Mesendoderm (in vitro differentiated cells): Measurements from ENCODE around the gene RADIL.
"Not testable (repeated sequence)": the region's sequence is repeated elsewhere in the genome, so short reads cannot be mapped to it uniquely, and the experiment has no call there.

Experiments used
- DNase-seq: peaks from one replicate; pipeline ENCODE4 v3.0.0; 2013
- H2AK5ac ChIP-seq: 2 replicates; pipeline ENCODE4 v1.6.1; 2013; ENCODE audit warnings: low read length, inconsistent platforms
- H2BK120ac ChIP-seq: 2 replicates; pipeline ENCODE4 v1.6.1; 2013; ENCODE audit warnings: low read depth, mild to moderate bottlenecking, low read length, moderate library complexity, mixed read lengths
- H2BK15ac ChIP-seq: replicated peaks from 2 replicates; pipeline ENCODE4 v1.6.1; 2013; ENCODE audit warnings: low read depth, mild to moderate bottlenecking, moderate library complexity
- H2BK5ac ChIP-seq: 2 replicates; pipeline ENCODE4 v1.6.1; 2013; ENCODE audit warnings: low read length, inconsistent platforms
- H3K18ac ChIP-seq: 2 replicates; pipeline ENCODE4 v1.6.1; 2013; ENCODE audit warnings: mild to moderate bottlenecking, low read length, mixed read lengths
- H3K23ac ChIP-seq: one replicate; pipeline ENCODE4 v1.6.1; 2013; ENCODE audit warnings: low read length
- H3K27ac ChIP-seq: 2 replicates; pipeline ENCODE4 v1.5.1; 2013; ENCODE audit warnings: low read depth, mild to moderate bottlenecking, inconsistent platforms, low read length, moderate library complexity
- H3K27me3 ChIP-seq: 2 replicates; pipeline ENCODE4 v1.6.1; 2013; ENCODE audit warnings: low read length, control low read depth, mild to moderate bottlenecking, inconsistent platforms; ENCODE audit not compliant: insufficient read depth, poor library complexity
- H3K36me3 ChIP-seq: 2 replicates; pipeline ENCODE4 v1.6.1; 2013; ENCODE audit warnings: low read length, inconsistent platforms; ENCODE audit not compliant: control insufficient read depth, insufficient read depth
- H3K4ac ChIP-seq: one replicate; pipeline ENCODE4 v1.6.1; 2013; ENCODE audit warnings: low read depth, mild to moderate bottlenecking, low read length, moderate library complexity
- H3K4me1 ChIP-seq: 2 replicates; pipeline ENCODE4 v1.6.1; 2013; ENCODE audit warnings: low read depth, low read length, inconsistent platforms; ENCODE audit not compliant: control insufficient read depth
- H3K4me2 ChIP-seq: 2 replicates; pipeline ENCODE4 v1.6.1; 2013; ENCODE audit warnings: low read length
- H3K4me3 ChIP-seq: 2 replicates; pipeline ENCODE4 v1.5.1; 2013; ENCODE audit warnings: mild to moderate bottlenecking, low read length
- H3K56ac ChIP-seq: one replicate; pipeline ENCODE4 v1.6.1; 2013; ENCODE audit warnings: low read length
- H3K79me1 ChIP-seq: 2 replicates; pipeline ENCODE4 v1.6.1; 2013; ENCODE audit warnings: low read length, inconsistent platforms
- H3K79me2 ChIP-seq: 2 replicates; pipeline ENCODE4 v1.6.1; 2013; ENCODE audit warnings: mild to moderate bottlenecking, low read length; ENCODE audit not compliant: control insufficient read depth, insufficient read depth
- H3K9ac ChIP-seq: 2 replicates; pipeline ENCODE4 v1.6.1; 2013; ENCODE audit warnings: low read length, inconsistent platforms
- H4K5ac ChIP-seq: one replicate; pipeline ENCODE4 v1.6.1; 2013; ENCODE audit warnings: low read length
- H4K8ac ChIP-seq: one replicate; pipeline ENCODE4 v1.6.1; 2013; ENCODE audit warnings: low read depth, mild to moderate bottlenecking, control low read depth, low read length, moderate library complexity
- WGBS: extraction: QIAGEN DNeasy Blood & Tissue Kit; methylation state at CpG from one replicate; pipeline ENCODE4 v1.1.7; 2013; ENCODE audit warnings: low lambda C conversion rate, missing lambda C conversion rate; ENCODE audit not compliant: insufficient coverage; ENCODE audit errors: extremely low coverage; 5-methylcytosine and 5-hydroxymethylcytosine counted together

RADIL gene

DNA sequence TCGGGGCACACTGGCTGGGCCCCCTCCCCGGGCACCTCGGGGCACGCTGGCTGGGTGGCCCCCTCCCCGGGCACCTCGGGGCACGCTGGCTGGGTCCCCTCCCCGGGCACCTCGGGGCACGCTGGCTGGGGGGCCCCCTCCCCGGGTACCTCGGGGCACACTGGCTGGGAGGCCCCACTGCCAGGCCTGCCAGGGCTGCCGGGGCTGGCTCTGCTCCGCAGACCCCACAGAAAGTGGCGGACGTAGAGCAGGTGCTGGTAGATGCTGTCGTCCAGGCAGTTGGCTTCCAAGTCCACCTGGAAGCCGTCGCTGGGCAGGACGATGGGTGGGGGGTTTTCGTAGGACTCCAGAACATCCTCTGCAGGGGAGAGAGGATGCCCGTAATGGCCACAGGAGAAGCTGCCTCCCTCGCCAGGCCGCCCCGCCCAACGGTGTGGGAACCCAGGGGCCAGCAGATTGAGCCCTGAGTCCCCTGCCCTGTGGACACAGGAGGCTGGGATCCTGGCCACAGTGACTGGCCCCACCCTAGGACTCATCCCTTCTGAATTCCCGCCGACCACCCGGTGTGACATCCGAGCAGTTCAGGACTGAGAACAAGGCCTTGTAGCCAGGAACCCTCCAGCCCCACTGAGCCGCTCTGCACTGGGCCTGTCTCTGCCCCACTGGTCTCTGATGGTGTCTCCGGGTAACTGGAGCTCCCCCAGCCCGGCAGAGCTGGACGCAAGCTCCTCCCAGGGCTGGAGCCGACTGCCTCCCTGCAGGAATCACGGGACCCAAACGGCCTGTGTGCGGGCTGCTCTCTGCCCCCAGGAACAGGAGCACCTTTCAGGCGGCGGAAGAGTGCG is 79.9 kb downstream of the RADIL start:
- Histone ChIP-seq H3K23ac (no peak overlapping the region), H2BK120ac (no peak overlapping the region), H3K27ac (no peak overlapping the region), H3K36me3 (no peaks in the 10 kb centered on the region), H3K9ac (no peak overlapping the region), H3K27me3 (no peaks in the 10 kb centered on the region), H3K4ac (no peak overlapping the region), H2BK5ac (no peak overlapping the region), H3K18ac (no peak overlapping the region), H2AK5ac (no peak overlapping the region), H3K79me1 (no peaks in the 10 kb centered on the region), H3K4me3 (no peak overlapping the region), H4K5ac (no peak overlapping the region), H3K4me1 (no peaks in the 10 kb centered on the region), H3K79me2 (no peaks in the 10 kb centered on the region), H3K4me2 (no peak overlapping the region), H2BK15ac (no peak overlapping the region), H4K8ac (no peak overlapping the region), H3K56ac (no peak overlapping the region)
- no CpG with 5 or more reads among the region's 41 CpGs for WGBS
- peak; percentile 25 for DNase-seq

DNA sequence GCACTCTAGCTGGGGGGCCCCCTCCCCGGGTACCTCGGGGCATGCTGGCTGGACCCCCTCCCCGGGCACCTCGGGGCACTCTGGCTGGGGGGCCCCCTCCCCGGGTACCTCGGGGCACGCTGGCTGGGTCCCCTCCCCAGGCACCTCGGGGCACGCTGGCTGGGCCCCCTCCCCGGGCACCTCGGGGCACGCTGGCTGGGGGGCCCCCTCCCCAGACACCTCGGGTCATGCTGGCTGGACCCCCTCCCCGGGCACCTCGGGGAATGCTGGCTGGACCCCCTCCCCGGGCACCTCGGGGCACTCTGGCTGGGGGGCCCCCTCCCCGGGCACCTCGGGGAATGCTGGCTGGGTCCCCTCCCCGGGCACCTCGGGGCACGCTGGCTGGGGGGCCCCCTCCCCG is 80.9 kb downstream of the RADIL start:
- H2BK120ac ChIP-seq, H3K27ac ChIP-seq, H3K27me3 ChIP-seq, H3K23ac ChIP-seq, H3K4me3 ChIP-seq, H3K4me1 ChIP-seq, H3K79me2 ChIP-seq, H2BK15ac ChIP-seq, H3K9ac ChIP-seq, H3K36me3 ChIP-seq, H4K5ac ChIP-seq, H2BK5ac ChIP-seq, H2AK5ac ChIP-seq, H3K4ac ChIP-seq, H3K79me1 ChIP-seq, H3K4me2 ChIP-seq, H3K56ac ChIP-seq, H4K8ac ChIP-seq, DNase-seq, H3K18ac ChIP-seq: not testable (repeated sequence)
- WGBS: no CpG with 5 or more reads among the region's 23 CpGs

DNA sequence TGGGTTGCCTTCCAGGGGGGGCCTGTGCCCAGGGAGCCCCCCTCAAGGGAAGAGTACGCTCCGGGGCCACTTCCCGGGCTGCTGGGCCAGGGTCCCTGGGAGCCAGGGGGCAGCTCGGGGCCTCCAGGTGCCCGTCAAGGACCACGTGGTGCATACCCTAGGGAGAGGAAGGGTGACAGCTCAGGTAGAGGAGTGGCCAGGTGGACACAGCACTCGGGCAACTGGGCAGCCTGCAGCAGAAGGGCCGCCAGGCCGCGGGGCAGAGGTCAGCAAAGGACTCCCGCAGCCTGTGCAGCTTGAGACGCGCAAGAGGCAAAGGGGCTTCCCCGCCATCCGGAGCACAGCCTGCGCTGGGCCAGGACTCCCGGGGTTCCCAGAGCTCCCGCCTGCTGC is 81.7 kb downstream of the RADIL start:
- Histone ChIP-seq H3K23ac (no peak overlapping the region), H3K56ac (no peak overlapping the region), H3K36me3 (no peaks in the 10 kb centered on the region), H3K4me3 (no peak overlapping the region), H3K4me1 (no peaks in the 10 kb centered on the region), H2AK5ac (no peak overlapping the region), H3K79me1 (no peaks in the 10 kb centered on the region), H3K9ac (no peak overlapping the region), H3K27me3 (no peaks in the 10 kb centered on the region), H4K8ac (no peak overlapping the region), H4K5ac (no peak overlapping the region), H2BK15ac (no peak overlapping the region), H3K18ac (no peak overlapping the region), H3K4me2 (no peak overlapping the region), H3K4ac (no peak overlapping the region), H2BK5ac (no peak overlapping the region), H3K79me2 (no peaks in the 10 kb centered on the region), H3K27ac (no peak overlapping the region), H2BK120ac (no peak overlapping the region)
- WGBS: no CpG with 5 or more reads among the region's 18 CpGs
- DNase-seq: no peak

DNA sequence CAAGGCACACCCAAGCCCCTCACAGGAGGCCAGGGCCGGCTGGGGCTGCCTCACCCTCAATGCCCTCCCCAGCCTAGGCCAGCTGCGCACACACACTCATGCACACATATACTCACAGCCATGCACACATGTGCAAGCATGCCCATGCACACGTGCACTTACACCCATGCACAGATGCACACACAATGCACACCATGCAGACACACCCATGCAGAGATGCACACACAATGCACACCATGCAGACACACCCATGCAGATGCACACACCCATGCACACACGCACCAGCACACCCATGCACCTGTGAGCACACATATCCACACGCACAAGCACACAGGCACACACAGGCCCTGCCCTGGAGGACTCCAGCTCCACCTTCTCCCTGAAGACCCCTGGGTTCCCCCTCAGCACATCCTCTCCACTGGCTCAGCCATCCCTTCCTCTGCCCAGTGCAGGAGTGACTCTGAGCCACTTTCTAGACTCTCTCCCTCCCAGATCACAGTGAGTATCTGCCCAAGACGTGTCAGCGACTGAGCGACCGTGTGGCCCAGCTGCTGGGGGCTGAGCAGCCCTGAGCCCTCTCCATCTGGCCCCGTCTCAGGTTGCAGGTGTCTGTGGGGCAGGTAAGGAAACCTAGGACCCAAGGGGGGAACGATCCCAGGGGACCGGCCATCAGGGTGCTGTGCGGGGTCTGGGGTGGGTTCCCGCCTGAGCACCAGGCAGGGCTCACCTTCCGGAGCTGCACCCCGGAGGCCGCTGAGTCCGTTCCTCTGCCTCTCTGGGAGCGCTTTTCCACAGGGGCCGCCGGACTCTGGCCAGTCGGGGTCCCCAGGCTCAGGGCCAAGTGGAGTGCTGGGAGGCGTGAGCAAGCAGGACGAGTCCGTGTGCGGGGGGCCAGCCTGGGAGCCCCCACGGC is 82.3 kb downstream of the RADIL start:
- H3K4me3 ChIP-seq: no peak overlapping the region
- WGBS: no CpG with 5 or more reads among the region's 27 CpGs
- no peaks in the 10 kb centered on the region for H3K79me1 ChIP-seq
- H2BK5ac ChIP-seq: no peak overlapping the region
- no peak overlapping the region for H4K8ac ChIP-seq
- H3K79me2 ChIP-seq: no peaks in the 10 kb centered on the region
- no peak overlapping the region for H3K9ac ChIP-seq
- no peaks in the 10 kb centered on the region for H3K36me3 ChIP-seq
- H2BK15ac ChIP-seq: no peak overlapping the region
- no peaks in the 10 kb centered on the region for H3K27me3 ChIP-seq
- H2BK120ac ChIP-seq: no peak overlapping the region
- H3K4ac ChIP-seq: no peak overlapping the region
- DNase-seq: no peak
- H3K18ac ChIP-seq: no peak overlapping the region
- no peak overlapping the region for H3K27ac ChIP-seq
- no peak overlapping the region for H3K56ac ChIP-seq
- no peak overlapping the region for H4K5ac ChIP-seq
- no peak overlapping the region for H3K23ac ChIP-seq
- no peaks in the 10 kb centered on the region for H3K4me1 ChIP-seq
- H3K4me2 ChIP-seq: no peak overlapping the region
- H2AK5ac ChIP-seq: no peak overlapping the region

DNA sequence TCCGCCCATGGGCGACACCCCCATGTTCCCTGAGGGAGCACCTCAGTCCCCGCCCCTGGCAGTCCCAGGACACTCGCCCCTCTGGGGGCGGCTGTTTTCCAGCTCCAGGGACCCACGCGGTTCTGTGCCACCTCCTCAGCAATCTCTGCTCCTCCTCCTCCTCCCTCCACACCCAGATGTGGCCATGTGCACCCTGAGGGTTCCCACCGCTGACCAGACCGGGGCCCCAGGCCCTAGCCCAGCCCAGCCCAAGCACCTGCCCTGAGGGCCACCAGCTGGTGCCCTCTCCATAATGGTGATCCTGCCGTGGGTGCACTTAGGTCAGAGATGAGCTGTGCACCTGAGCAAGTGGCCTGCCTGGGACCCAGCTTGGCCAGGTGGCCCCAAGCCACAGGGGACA is 83.0 kb downstream of the RADIL start:
- Histone ChIP-seq H3K4me1 (no peaks in the 10 kb centered on the region), H3K4me3 (no peak overlapping the region), H2BK120ac (no peak overlapping the region), H3K27ac (no peak overlapping the region), H2BK5ac (no peak overlapping the region), H3K4ac (no peak overlapping the region), H3K36me3 (no peaks in the 10 kb centered on the region), H4K8ac (no peak overlapping the region), H3K18ac (no peak overlapping the region), H4K5ac (no peak overlapping the region), H3K4me2 (no peak overlapping the region), H3K56ac (no peak overlapping the region), H3K27me3 (no peaks in the 10 kb centered on the region), H2BK15ac (no peak overlapping the region), H2AK5ac (no peak overlapping the region), H3K79me2 (no peaks in the 10 kb centered on the region), H3K9ac (no peak overlapping the region), H3K79me1 (no peaks in the 10 kb centered on the region), H3K23ac (no peak overlapping the region)
- no CpG with 5 or more reads among the region's 10 CpGs for WGBS
- DNase-seq: no peak
